Measurements from ENCODE around the gene STXBP2.
A peak's percentile ranks its signal among the peaks of the same experiment; 100 is the strongest.

The STXBP2 gene

GRCh38 chr19:7647156-7647555 lies 10.2 kb downstream of the STXBP2 start:
- H3K4me3 ChIP-seq (ENCODE audit: low read depth, low read length): no peak overlapping the region
- TF ChIP-seq CTCF (IDR thresholded peaks at IDR 0.05; ENCODE audit: low read depth, low read length): no peak

- H3K4me3 ChIP-seq (ENCODE audit: low read depth, low read length): no peak overlapping the region
- TF ChIP-seq CTCF (IDR thresholded peaks at IDR 0.05; ENCODE audit: low read depth, low read length): no peak
These were observed 11.5 kb downstream of the STXBP2 start for GRCh38 chr19:7648265-7649014.

DNA sequence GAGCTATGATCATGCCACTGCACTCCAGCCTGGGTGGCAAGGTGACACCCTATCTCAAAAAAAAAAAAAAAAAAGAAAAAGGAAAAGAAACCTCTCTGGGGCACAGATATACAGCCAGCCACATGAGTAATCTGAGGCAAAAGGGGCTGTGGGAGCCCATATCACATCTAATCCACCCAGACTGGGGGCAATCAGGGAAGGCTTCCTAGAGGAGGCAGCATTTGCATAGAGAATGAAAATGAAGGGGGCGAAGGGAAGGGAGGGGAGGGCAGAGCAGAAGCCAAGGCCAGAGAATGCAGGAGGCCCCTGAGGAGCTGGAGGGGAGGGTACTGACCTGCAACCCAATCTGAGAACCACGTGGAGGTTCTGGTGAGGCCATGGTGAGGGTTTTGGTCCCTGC lies 13.2 kb downstream of the STXBP2 start:
- TF ChIP-seq CTCF (IDR thresholded peaks at IDR 0.05; ENCODE audit: low read depth, low read length): no peak
- no peak overlapping the region for H3K4me3 ChIP-seq (ENCODE audit: low read depth, low read length)

DNA sequence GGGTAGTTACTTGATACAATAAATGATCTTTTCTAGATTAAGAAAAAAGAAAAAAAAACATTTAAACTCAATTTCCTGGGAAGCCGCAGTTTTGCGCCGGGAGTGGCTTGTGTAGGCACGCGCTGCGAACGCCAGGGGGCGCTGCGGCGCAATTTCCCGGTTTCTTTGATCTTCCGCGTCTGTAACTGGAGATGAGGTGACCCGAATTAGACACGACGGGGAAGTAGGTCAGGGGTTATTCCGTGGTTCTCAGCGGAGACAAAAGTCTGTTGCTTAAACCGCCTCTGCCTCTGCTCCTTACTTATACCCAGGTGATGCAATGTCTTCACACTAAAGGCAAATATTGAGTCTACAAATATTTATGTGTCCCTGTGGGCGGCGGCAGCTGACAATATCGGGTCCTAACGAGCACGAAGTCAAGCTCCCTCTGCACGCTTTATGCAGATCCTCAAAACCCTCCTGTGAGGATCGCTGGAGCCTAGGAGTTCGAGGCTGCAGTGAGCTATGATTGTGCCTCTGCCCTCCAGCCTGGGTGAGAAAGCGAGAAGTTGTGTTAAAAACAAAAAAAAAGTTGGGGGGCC lies 15.2 kb downstream of the STXBP2 start:
- peak overlapping the region; percentile 38 for H3K4me3 ChIP-seq (ENCODE audit: low read depth, low read length)
- TF ChIP-seq CTCF (IDR thresholded peaks at IDR 0.05; ENCODE audit: low read depth, low read length): peak; percentile 95

GRCh38 chr19:7654401-7654800 lies 17.5 kb downstream of the STXBP2 start:
- H3K4me3 ChIP-seq (ENCODE audit: low read depth, low read length): no peak overlapping the region
- TF ChIP-seq CTCF (IDR thresholded peaks at IDR 0.05; ENCODE audit: low read depth, low read length): no peak

- TF ChIP-seq CTCF (IDR thresholded peaks at IDR 0.05; ENCODE audit: low read depth, low read length): no peak
- H3K4me3 ChIP-seq (ENCODE audit: low read depth, low read length): no peak overlapping the region
These were observed 18.7 kb downstream of the STXBP2 start for GRCh38 chr19:7655581-7655980.

DNA sequence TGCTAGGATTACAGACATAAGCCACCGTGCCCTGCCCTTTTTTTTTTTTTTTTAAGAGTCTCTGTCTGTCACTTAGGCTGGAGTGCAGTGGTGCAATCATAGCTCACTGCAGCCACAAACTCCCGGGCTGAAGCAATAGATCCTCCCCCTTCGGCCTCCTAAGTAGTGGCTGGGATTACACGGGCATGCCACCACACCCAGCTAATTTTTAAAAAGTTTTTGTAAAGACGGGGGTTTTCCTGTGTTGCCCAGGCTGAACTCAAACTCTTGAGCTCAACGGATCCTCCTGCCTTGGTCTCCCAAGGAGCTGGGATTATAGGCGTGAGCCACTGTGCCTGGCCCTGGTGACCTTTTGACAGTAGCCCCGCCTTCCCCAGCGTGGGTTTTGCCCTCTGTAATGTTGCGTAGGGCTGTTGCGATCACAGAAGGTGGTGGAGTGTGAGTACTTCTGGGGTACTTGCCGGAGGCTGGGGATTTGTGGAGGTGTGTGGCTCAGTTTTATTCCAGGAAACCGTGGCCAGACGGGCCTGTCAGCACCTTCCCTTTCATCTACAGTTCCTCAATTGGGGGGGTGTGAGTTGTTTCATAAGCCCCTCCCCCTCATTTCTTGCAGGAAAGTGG lies 20.3 kb downstream of the STXBP2 start:
- no peak for TF ChIP-seq CTCF (IDR thresholded peaks at IDR 0.05; ENCODE audit: low read depth, low read length)

More for the DNA sequence above, 20.3 kb downstream of the STXBP2 start:
- no peak overlapping the region for H3K4me3 ChIP-seq (ENCODE audit: low read depth, low read length)

Data from WI38 (cell line).